Breast epithelium (tissue), 4 donors: ENCODE data around the gene UTP25. TPM values are rescaled to one million over a fixed set of nuclear protein-coding genes. Genes with fewer than 3 reads are reported as not detected.

Source experiments
- DNase-seq, 2 donors: peaks; one replicate each; pipeline ENCODE4 v3.0.0-alpha.2; 2019; ENCODE audit warnings: low spot score in 2 of 2
- H3K27ac ChIP-seq, 2 donors: fragments of 200-600 bp; sonication (generic) in 1 of 2; one replicate each; pipeline ENCODE4 v1.5.1; 2016 to 2019; ENCODE audit warnings: mild to moderate bottlenecking in 1 of 2
- H3K27me3 ChIP-seq, 2 donors: fragments of 200-600 bp; sonication (generic) in 1 of 2; one replicate each; pipeline versions ENCODE4 v1.5.1 to v1.6.0; 2017 to 2019; ENCODE audit warnings: control low read depth in 1 of 2, mild to moderate bottlenecking in 1 of 2
- H3K36me3 ChIP-seq: fragments of 200-600 bp; one replicate; pipeline ENCODE4 v1.5.1; 2019
- H3K4me1 ChIP-seq, 2 donors: fragments of 200-600 bp; sonication (generic); one replicate each; pipeline ENCODE4 v1.5.1; 2016 to 2019; ENCODE audit warnings: control low read depth in 1 of 2
- H3K4me3 ChIP-seq, 3 donors: fragments of 200-600 bp; sonication (generic); 1 replicate in 2 of 3; 2 replicates in 1 of 3; pipeline ENCODE4 v1.5.1; 2016 to 2019; ENCODE audit warnings: mild to moderate bottlenecking in 3 of 3, moderate library complexity in 2 of 3
- H3K9me3 ChIP-seq, 2 donors: fragments of 200-600 bp; sonication (generic) in 1 of 2; one replicate each; pipeline ENCODE4 v1.5.1; 2016 to 2019; ENCODE audit warnings: control low read depth in 1 of 2
- CTCF ChIP-seq, 3 donors: fragments of 450-650 bp; IDR thresholded peaks; one replicate each; pipeline ENCODE4 v1.5.1; 2016 to 2017; ENCODE audit warnings: antibody characterized with exemption in 3 of 3, mild to moderate bottlenecking in 3 of 3, moderate library complexity in 3 of 3
- POLR2A ChIP-seq: fragments of 450-650 bp; IDR thresholded peaks from one replicate; pipeline ENCODE4 v1.6.1; 2016; ENCODE audit warnings: antibody characterized with exemption, mild to moderate bottlenecking, moderate library complexity
- POLR2AphosphoS5 ChIP-seq, 3 donors: sonication (generic); formaldehyde crosslinking; IDR thresholded peaks; one replicate each; pipeline ENCODE4 v1.6.1; 2017; ENCODE audit warnings: antibody characterized with exemption in 3 of 3
- intact Hi-C: fragments of 100-400 bp; cut with DNase I; formaldehyde crosslinking; loops from one replicate; pipeline ENCODE4 v1.15.1; 2023; ENCODE audit warnings: low total_unique reads
- total RNA-seq, 3 donors: library from RNA; depleted of rRNA; stranded (reverse); fragments of >200 nt; gene quantifications; one replicate each; pipeline ENCODE4 v1.1.0, GENCODE V29; 2016

The UTP25 gene
- total RNA-seq, 3 donors from 2014 or later, result 6.4 to 15.5 (median 11.1) TPM

GRCh38 chr1:209854196-209854595, 26.4 kb downstream of the UTP25 start:
- no peak for TF ChIP-seq POLR2AphosphoS5 (IDR thresholded peaks at IDR 0.05)
- no peaks in the 10 kb centered on the region for H3K4me1 ChIP-seq
- no peak for DNase-seq
- no peak overlapping the region for H3K27ac ChIP-seq
- no peaks in the 10 kb centered on the region for H3K27me3 ChIP-seq
- no peak overlapping the region for H3K4me3 ChIP-seq
- peaks cover 6% of the 10 kb centered on the region for H3K36me3 ChIP-seq
- no peaks in the 10 kb centered on the region for H3K9me3 ChIP-seq
- intact Hi-C loops, result no loop called here

GRCh38 chr1:209855006-209855405, 27.2 kb downstream of the UTP25 start:
- Histone ChIP-seq H3K27ac (no peak overlapping the region), H3K27me3 (no peaks in the 10 kb centered on the region), H3K4me3 (no peak overlapping the region), H3K36me3 (peaks cover 6% of the 10 kb centered on the region), H3K4me1 (no peaks in the 10 kb centered on the region), H3K9me3 (no peaks in the 10 kb centered on the region)
- TF ChIP-seq CTCF (IDR thresholded peaks at IDR 0.05) (no peak), POLR2A (no peak), POLR2AphosphoS5 (IDR thresholded peaks at IDR 0.05) (no peak)
- intact Hi-C loops, result no loop called here
- DNase-seq, result no peak

- H3K4me1 ChIP-seq, result no peaks in the 10 kb centered on the region
- no peaks in the 10 kb centered on the region for H3K9me3 ChIP-seq
- intact Hi-C loops, result no loop called here
- no peak overlapping the region for H3K4me3 ChIP-seq
- no peak for TF ChIP-seq POLR2A
- TF ChIP-seq CTCF (IDR thresholded peaks at IDR 0.05), result no peak
- DNase-seq, result no peak
- H3K27ac ChIP-seq, result no peak overlapping the region
- H3K36me3 ChIP-seq, result peaks cover 6% of the 10 kb centered on the region
- H3K27me3 ChIP-seq, result no peaks in the 10 kb centered on the region
These were observed 27.9 kb downstream of the UTP25 start for GRCh38 chr1:209855623-209856022.

DNA sequence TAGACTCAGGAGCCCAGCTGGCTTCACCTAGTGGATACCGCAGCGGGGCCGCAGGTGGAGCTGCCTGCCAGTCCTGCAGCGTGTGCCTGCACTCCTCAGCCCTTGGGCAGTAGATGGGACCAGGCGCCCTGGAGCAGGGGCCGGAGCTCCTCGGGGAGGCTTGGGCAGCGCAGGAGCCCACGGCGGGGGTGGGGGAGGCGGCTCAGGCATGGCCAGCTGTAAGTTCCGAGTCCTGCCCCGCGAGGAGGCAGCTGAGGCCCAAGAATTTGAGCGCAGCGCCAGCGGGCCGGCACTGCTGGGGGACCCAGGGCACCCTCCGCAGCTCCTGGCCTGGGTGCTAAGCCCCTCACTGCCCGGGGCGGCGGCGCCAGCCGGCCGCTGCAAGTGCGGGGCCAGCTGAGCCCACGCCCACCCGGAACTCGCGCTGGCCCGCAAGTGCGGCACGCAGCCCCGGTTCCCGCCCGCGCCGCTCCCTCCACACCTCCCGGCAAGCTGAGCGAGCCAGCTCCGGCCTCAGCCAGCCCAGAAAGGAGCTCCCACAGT, 30.9 kb downstream of the UTP25 start:
- no peaks in the 10 kb centered on the region for H3K9me3 ChIP-seq
- no peaks in the 10 kb centered on the region for H3K36me3 ChIP-seq
- intact Hi-C loops, result no loop called here
- no peak overlapping the region for H3K27ac ChIP-seq
- H3K4me1 ChIP-seq, result no peaks in the 10 kb centered on the region
- H3K4me3 ChIP-seq, result no peak overlapping the region
- H3K27me3 ChIP-seq, result peaks cover 0 to 3% of the 10 kb centered on the region in 2 donors
- no peak for TF ChIP-seq POLR2AphosphoS5 (IDR thresholded peaks at IDR 0.05)
- no peak for TF ChIP-seq POLR2A
- no peak for TF ChIP-seq CTCF (IDR thresholded peaks at IDR 0.05)
- no peak for DNase-seq

GRCh38 chr1:209860293-209860881, 32.6 kb downstream of the UTP25 start:
- intact Hi-C loops, result no loop called here
- Histone ChIP-seq H3K27me3 (peaks cover 0 to 3% of the 10 kb centered on the region in 2 donors), H3K4me1 (no peaks in the 10 kb centered on the region), H3K36me3 (no peaks in the 10 kb centered on the region), H3K4me3 (no peak overlapping the region), H3K27ac (no peak overlapping the region), H3K9me3 (no peaks in the 10 kb centered on the region)
- TF ChIP-seq CTCF (IDR thresholded peaks at IDR 0.05) (peak; percentile 46 to 66 (median 55)), POLR2A (no peak)
- DNase-seq, result peak in 1 of 2 donors; percentile 36
